Fibroblast of villous mesenchyme (primary cell): ENCODE measurements around the gene TMX3. TPM values are rescaled to one million over a fixed set of nuclear protein-coding genes. Genes with fewer than 3 reads are reported as not detected.

Experiments
- DNase-seq: peaks from one replicate; pipeline ENCODE4 v3.0.0-alpha.2; 2010; ENCODE audit warnings: low read depth
- H3K4me3 ChIP-seq: 2 replicates; pipeline ENCODE4 v1.5.1; 2011; ENCODE audit warnings: low read depth, mild to moderate bottlenecking, low read length
- total RNA-seq: library from RNA; depleted of rRNA; stranded (reverse); fragments of >200 nt; gene quantifications from 2 replicates; pipeline ENCODE4 v1.2.3, GENCODE V29; 2012
- TF ChIP-seq, protein P1 (sequence below): IDR thresholded peaks from 2 replicates; pipeline ENCODE4 v1.5.1; 2012; ENCODE audit warnings: low read depth, mild to moderate bottlenecking, low read length; ENCODE audit not compliant: insufficient read depth

Gene TMX3, protein sequence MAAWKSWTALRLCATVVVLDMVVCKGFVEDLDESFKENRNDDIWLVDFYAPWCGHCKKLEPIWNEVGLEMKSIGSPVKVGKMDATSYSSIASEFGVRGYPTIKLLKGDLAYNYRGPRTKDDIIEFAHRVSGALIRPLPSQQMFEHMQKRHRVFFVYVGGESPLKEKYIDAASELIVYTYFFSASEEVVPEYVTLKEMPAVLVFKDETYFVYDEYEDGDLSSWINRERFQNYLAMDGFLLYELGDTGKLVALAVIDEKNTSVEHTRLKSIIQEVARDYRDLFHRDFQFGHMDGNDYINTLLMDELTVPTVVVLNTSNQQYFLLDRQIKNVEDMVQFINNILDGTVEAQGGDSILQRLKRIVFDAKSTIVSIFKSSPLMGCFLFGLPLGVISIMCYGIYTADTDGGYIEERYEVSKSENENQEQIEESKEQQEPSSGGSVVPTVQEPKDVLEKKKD
- 115 and 152 TPM in 2 replicates for total RNA-seq

DNA sequence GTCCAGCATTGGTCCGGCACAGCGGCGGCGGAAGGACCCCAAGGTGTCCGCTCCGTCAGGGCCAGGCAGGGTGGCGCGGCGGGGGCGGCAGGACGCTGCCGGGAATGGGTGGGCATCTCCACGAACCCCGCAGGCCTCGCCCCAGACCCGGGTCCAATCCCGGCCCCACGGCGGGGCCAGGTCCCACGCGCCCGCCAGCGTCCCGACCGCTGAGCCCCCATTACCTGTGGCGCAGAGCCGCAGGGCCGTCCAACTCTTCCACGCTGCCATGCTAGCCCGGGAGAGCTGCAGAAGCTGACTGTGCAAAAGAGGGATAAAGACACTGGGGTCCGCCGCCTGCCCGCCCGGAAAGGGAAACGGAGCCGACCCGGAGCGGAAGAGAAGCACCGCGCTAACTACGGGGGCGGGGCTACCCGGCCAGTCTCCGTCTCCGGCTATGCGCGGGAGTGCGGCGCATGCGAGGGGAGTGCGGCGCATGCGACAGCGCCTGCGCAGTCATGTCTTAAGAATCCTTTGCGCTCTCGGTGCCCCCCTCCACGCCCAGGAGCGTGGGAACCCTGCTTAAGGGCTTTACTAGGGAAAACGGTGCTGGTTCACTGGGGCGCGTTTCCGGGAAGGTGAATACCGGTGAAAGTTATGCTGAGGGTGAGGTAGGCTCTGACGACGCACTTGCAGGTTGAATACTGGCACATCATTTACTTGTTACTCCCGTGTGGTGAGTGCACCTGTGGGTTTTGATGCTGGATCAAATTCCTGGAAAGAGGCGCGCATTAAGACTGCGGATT is at the start of gene TMX3:
TSS of gene TMX3 (minus strand) at position 397 of the 785 bp plus-strand sequence. CDS start at position 270, 127 bp downstream.
- peak; percentile 94 for DNase-seq
- TF ChIP-seq, protein P1, sequence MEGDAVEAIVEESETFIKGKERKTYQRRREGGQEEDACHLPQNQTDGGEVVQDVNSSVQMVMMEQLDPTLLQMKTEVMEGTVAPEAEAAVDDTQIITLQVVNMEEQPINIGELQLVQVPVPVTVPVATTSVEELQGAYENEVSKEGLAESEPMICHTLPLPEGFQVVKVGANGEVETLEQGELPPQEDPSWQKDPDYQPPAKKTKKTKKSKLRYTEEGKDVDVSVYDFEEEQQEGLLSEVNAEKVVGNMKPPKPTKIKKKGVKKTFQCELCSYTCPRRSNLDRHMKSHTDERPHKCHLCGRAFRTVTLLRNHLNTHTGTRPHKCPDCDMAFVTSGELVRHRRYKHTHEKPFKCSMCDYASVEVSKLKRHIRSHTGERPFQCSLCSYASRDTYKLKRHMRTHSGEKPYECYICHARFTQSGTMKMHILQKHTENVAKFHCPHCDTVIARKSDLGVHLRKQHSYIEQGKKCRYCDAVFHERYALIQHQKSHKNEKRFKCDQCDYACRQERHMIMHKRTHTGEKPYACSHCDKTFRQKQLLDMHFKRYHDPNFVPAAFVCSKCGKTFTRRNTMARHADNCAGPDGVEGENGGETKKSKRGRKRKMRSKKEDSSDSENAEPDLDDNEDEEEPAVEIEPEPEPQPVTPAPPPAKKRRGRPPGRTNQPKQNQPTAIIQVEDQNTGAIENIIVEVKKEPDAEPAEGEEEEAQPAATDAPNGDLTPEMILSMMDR, result no peak
- peak within 1 kb of the TSS; percentile 92 for H3K4me3 ChIP-seq

DNA sequence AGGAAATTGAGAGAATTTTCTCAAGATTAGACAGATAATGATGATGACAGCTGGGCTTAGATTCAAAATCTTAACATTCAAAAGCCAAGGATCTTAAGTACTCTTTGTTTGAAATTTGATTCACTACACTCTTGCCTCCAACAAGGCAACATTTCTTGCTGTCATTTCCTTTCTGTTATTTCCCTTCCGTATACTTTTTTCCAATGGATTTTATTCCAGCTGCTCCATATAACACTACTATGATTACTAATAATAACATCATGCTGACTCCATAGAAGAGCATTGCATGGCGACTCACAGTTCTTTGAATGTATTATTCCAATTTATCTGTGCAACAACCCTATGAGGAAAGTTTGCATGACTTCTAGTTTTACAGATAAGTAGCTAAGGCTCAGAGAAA is 49.1 kb upstream of the TMX3 start:
- TF ChIP-seq, protein P1, result no peak
- no peak for DNase-seq
- H3K4me3 ChIP-seq, result no peak overlapping the region

DNA sequence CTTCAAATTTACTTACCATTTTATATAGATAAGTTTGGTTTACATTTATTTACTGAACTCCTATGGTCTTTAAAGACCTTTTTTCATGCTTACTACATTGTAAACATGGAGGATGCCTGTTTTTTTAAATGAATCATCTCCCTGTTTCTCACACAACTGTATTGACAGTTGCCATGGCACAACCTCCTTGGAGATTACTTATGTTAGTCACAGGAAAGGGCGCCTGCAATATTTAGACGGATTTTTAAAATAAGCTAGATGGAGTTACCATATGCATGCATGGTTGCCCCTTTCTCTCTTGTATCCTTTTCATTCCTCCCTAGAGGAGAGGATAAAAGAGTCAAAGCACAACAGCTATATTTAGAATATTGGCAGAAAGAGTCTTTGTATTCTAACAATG is 48.2 kb upstream of the TMX3 start:
- no peak for DNase-seq
- H3K4me3 ChIP-seq, result no peak overlapping the region
- TF ChIP-seq, protein P1, result no peak

DNA sequence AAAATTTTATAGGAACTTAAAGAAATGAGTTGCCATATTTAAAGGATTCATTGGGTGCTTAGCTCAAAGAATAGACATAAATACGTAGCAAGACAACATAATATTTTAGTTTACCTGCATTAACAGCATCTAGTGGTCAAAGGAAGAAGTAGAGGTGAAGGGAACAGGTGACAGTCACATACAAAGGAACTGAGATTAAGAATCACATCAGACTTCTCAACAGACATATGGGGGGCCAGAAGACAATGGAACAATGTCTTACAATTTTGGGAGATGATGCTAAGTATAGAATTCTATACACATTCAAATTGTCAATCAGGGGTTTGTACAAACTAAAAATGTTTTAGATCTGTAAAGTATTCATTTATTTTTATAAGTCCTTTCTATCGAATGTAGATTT is 44.4 kb upstream of the TMX3 start:
- no peak for DNase-seq
- no peak overlapping the region for H3K4me3 ChIP-seq
- TF ChIP-seq, protein P1, result no peak

DNA sequence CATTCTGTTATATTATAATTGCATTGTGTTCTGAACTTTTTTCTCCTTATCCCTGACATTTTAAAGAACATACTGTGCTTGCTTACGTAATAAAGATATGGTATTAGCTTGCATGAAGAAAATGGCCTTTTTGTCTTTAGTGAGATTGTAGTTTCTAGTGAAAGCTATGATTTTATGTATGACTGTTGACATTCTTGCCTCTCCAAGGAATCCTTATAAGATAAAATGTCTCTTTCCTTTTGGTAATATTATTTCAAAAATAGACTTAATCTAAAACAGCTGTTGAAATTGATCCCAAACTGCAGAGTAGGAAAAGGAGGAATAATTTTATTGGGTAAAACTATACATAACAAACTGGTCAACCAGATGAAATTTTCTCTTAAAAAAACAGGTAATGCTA is 42.2 kb upstream of the TMX3 start:
- TF ChIP-seq, protein P1, result no peak
- no peak overlapping the region for H3K4me3 ChIP-seq
- peak; percentile 52 for DNase-seq

DNA sequence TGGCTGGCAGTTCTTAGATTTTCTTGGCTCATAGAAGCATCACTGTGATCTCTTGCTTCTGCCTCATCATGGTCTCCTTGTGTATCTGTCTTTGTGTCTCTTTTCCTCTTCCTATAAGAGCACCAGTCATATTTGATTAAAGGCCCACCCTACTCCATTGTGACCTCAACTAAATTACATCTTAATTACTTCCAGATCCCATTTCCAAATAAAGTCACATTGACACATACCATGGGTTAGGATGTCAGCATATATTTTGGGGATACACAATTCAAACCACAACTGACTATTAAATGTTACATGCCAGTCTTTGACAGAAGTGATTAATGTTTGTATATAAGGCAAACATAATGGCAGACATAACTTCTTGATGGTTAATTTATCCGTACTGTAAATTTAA is 27.3 kb upstream of the TMX3 start:
- TF ChIP-seq, protein P1, result no peak
- H3K4me3 ChIP-seq, result no peak overlapping the region
- no peak for DNase-seq
